ENCODE data around the gene SUCLG2.

SUCLG2 gene

DNA sequence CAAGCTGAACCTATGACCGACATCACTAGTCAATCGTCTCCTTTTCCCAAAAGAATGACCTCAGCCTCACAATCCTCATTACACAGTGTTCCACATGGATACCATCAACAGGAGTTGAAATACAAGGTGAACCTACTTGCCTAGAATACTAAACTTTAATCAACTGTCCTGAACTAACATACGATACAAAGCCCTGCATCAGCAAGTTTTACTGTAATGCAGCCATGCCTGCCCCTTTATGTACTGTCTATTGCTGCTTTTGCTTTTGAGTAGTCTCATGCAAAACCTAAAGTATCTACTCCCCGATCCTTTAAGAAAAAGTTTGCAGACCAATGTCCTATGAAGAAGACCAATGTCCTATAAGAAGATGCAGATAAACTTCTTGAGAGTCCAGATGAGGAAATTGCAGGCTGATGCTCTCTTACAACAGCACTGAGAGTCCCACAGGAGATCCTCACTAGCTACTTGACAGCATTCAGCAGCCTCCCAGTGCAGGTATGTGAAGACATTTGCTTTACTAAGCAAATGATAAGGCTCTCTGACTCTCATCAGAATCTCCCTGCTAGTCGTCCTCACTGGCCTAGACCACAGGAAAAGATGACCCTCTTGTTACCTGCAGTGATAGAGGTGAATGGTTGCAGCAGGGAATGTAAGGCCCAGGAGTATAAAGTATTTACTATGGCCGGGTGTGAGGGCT is 23.6 kb downstream of the SUCLG2 start:
- no peak for DNase-seq (ENCODE audit: low read depth)
- H3K4me3 ChIP-seq (ENCODE audit: low read depth, low read length), result no peak overlapping the region
- TF ChIP-seq, protein P1, sequence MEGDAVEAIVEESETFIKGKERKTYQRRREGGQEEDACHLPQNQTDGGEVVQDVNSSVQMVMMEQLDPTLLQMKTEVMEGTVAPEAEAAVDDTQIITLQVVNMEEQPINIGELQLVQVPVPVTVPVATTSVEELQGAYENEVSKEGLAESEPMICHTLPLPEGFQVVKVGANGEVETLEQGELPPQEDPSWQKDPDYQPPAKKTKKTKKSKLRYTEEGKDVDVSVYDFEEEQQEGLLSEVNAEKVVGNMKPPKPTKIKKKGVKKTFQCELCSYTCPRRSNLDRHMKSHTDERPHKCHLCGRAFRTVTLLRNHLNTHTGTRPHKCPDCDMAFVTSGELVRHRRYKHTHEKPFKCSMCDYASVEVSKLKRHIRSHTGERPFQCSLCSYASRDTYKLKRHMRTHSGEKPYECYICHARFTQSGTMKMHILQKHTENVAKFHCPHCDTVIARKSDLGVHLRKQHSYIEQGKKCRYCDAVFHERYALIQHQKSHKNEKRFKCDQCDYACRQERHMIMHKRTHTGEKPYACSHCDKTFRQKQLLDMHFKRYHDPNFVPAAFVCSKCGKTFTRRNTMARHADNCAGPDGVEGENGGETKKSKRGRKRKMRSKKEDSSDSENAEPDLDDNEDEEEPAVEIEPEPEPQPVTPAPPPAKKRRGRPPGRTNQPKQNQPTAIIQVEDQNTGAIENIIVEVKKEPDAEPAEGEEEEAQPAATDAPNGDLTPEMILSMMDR (conservative IDR thresholded peaks at IDR 0.05; ENCODE audit: low read depth, low read length), result no peak

DNA sequence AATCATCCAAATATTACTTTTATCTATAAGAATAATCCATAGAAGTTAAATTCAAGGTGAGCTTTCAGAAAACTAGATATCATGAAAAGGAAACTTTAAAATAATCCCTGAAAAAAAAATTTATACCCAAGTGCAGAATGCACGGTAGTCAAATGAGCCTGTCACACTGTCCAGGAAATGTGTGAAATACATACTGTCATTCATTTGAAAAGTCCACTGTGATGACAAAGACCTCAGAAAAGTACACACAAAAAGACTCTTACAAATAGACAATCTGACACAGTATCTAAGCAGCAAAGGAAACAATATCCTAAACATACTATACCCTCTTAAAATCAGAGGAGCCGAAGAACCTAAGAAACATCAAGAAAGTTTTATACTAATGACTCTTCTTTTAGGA is 29.7 kb downstream of the SUCLG2 start:
- TF ChIP-seq, protein P1 (conservative IDR thresholded peaks at IDR 0.05; ENCODE audit: low read depth, low read length), result no peak
- no peak for DNase-seq (ENCODE audit: low read depth)
- H3K4me3 ChIP-seq (ENCODE audit: low read depth, low read length), result no peak overlapping the region

DNA sequence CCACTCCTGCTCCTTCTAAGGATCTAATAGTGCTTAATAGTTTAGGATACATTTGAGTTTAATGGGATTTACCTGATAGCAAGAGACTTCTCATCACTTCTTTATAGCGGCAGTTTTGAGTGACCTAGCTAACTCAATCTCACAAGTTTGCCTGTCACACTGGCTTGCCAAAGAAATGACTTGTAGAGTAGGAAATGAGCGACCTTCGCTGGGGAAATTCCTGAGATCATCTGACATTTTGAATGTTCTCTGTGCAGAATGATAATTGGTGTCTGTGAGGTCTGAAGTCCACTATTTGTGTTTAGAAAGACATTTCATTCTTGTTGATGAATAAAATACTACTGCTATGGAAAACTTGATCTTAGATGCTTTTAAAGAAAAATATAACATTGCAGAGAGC is 30.3 kb downstream of the SUCLG2 start:
- no peak overlapping the region for H3K4me3 ChIP-seq (ENCODE audit: low read depth, low read length)
- TF ChIP-seq, protein P1 (conservative IDR thresholded peaks at IDR 0.05; ENCODE audit: low read depth, low read length), result no peak
- DNase-seq (ENCODE audit: low read depth), result no peak

DNA sequence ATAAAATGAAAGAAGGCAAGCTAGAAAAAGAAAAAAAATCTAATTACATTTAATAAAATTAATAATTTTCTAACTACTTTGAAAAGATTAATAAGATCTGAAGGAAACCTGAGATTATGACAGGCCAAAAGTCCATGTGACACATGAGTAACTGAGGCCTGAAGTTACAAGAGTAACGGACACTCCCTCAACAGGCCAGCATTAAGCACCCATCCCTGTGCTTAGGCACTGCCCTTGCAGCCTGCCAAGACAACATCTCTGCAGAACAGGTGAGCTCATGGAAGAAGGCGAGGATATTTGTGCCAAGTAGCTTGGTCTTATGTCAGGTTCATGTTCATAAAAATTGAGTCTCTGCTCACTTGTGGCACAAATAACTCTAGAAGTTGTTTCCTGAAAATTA is 31.8 kb downstream of the SUCLG2 start:
- TF ChIP-seq, protein P1 (conservative IDR thresholded peaks at IDR 0.05; ENCODE audit: low read depth, low read length), result no peak
- DNase-seq (ENCODE audit: low read depth), result no peak
- H3K4me3 ChIP-seq (ENCODE audit: low read depth, low read length), result no peak overlapping the region

DNA sequence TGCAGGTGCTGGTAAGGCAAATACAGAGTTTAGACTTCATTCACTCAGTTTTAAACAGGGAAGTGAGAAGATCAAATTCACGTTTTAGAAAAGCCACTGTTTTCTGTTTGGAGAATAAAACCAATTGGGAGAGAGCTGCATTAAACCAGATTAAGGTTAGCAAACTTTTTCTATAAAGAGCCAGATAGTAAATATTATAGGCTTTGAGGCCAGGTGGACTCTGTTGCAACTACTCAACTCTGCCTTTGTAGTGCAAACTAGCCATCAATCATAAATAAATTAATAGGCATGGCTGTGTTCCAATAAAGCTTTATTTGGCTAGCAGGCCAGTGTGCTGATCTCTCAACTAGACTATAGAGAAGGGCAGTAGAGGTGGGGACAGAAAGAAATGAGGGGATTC is 33.5 kb downstream of the SUCLG2 start:
- no peak for DNase-seq (ENCODE audit: low read depth)
- TF ChIP-seq, protein P1 (conservative IDR thresholded peaks at IDR 0.05; ENCODE audit: low read depth, low read length), result no peak
- H3K4me3 ChIP-seq (ENCODE audit: low read depth, low read length), result no peak overlapping the region

DNA sequence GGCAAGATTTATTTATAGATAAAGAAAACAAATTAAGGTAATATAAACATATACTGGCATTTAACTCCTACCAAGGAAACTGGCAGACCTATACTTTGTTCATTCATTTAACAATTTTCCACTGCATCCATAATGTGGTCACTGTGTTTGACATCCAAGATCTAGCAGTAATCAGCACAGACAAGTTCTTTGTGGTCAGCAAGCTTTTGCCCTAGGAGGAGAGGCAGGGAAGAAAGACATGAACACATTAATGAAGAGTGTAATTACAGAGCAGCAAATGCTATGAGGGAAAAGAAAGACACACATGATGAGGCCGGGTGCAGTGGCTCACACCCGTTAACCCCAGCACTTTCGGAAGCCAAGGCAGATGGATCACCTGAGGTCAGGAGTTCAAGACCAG is 34.4 kb downstream of the SUCLG2 start:
- TF ChIP-seq, protein P1 (conservative IDR thresholded peaks at IDR 0.05; ENCODE audit: low read depth, low read length), result no peak
- H3K4me3 ChIP-seq (ENCODE audit: low read depth, low read length), result no peak overlapping the region
- DNase-seq (ENCODE audit: low read depth), result no peak

DNA sequence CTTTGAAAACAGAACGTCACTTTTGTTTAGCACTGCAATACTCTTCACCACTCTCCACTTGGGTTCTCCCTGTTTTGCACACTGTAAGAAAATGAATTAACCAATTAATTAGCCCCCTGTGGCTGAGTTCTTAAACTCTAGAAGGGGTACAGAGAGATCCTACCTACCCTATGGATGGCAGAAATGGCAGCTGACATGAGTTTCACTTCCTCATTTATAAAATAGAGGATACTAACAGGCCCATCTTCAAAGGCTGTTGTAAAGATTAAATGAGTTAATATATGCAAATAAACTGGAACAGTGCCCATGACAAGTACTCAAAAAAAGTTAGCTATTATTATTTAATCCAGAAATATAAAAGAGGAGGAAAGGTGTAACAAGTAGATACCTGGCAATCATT is 36.9 kb downstream of the SUCLG2 start:
- TF ChIP-seq, protein P1 (conservative IDR thresholded peaks at IDR 0.05; ENCODE audit: low read depth, low read length), result no peak
- no peak overlapping the region for H3K4me3 ChIP-seq (ENCODE audit: low read depth, low read length)
- no peak for DNase-seq (ENCODE audit: low read depth)
